Loucy (cell line): Measurements from ENCODE around the gene RAB11FIP5.

Source experiments
- H2AFZ ChIP-seq: fragments of 200-600 bp; sonication (generic); 2 replicates; pipeline ENCODE4 v1.6.0; 2016; ENCODE audit warnings: antibody characterized with exemption, mild to moderate bottlenecking, low read length, moderate library complexity
- H3F3A ChIP-seq: fragments of 200-600 bp; 2 replicates; pipeline ENCODE4 v1.6.0; 2016; ENCODE audit warnings: antibody characterized with exemption, low read depth, mild to moderate bottlenecking
- H3K27me3 ChIP-seq: fragments of 200-600 bp; sonication (generic); 2 replicates; pipeline ENCODE4 v1.6.1; 2014; ENCODE audit warnings: low read length, mild to moderate bottlenecking; ENCODE audit not compliant: insufficient read depth, poor library complexity, severe bottlenecking
- H3K36me3 ChIP-seq: fragments of 200-600 bp; sonication (generic); 2 replicates; pipeline ENCODE4 v1.6.1; 2016; ENCODE audit warnings: low read length; ENCODE audit not compliant: insufficient read depth
- H3K4me1 ChIP-seq: fragments of 200-600 bp; sonication (generic); 2 replicates; pipeline ENCODE4 v1.5.1; 2014; ENCODE audit warnings: low read length, mild to moderate bottlenecking; ENCODE audit not compliant: insufficient read depth, poor library complexity, severe bottlenecking
- H3K4me2 ChIP-seq: fragments of 200-600 bp; sonication (generic); 2 replicates; pipeline ENCODE4 v1.6.0; 2014; ENCODE audit warnings: antibody characterized with exemption, low read length, low read depth, mild to moderate bottlenecking; ENCODE audit not compliant: poor library complexity, severe bottlenecking
- H3K4me3 ChIP-seq: fragments of 200-600 bp; sonication (generic); 2 replicates; pipeline ENCODE4 v1.5.1; 2014; ENCODE audit warnings: low read length, mild to moderate bottlenecking, mixed read lengths; ENCODE audit not compliant: poor library complexity, severe bottlenecking
- H3K79me2 ChIP-seq: fragments of 200-600 bp; sonication (generic); 2 replicates; pipeline ENCODE4 v1.6.1; 2014; ENCODE audit warnings: low read length; ENCODE audit not compliant: insufficient read depth
- H3K9ac ChIP-seq: fragments of 200-600 bp; sonication (generic); 2 replicates; pipeline ENCODE4 v1.6.0; 2014; ENCODE audit warnings: mild to moderate bottlenecking, low read depth, low read length, moderate library complexity; ENCODE audit not compliant: poor library complexity, severe bottlenecking
- H3K9me2 ChIP-seq: fragments of 200-600 bp; sonication (generic); replicated peaks from 2 replicates; pipeline ENCODE4 v1.6.1; 2016; ENCODE audit warnings: low read depth, low read length, mixed read lengths
- H3K9me3 ChIP-seq: fragments of 200-600 bp; sonication (generic); 2 replicates; pipeline ENCODE4 v1.6.1; 2014; ENCODE audit warnings: mild to moderate bottlenecking, antibody characterized with exemption, low read length, low read depth; ENCODE audit not compliant: insufficient read depth
- H4K20me1 ChIP-seq: fragments of 200-600 bp; sonication (generic); 2 replicates; pipeline ENCODE4 v1.6.0; 2014; ENCODE audit warnings: antibody characterized with exemption, low read length, mild to moderate bottlenecking; ENCODE audit not compliant: insufficient read depth, poor library complexity, severe bottlenecking
- EZH2phosphoT487 ChIP-seq: fragments of 200-600 bp; IDR thresholded peaks from 2 replicates; pipeline ENCODE4 v1.6.1; 2018; ENCODE audit warnings: antibody characterized with exemption, mild to moderate bottlenecking, moderate library complexity, borderline replicate concordance
- TF ChIP-seq, protein P1 (sequence below): fragments of 200-600 bp; sonication (generic); conservative IDR thresholded peaks from 2 replicates; pipeline ENCODE4 v1.5.1; 2014; ENCODE audit warnings: mild to moderate bottlenecking, antibody characterized with exemption, low read length

Gene RAB11FIP5

GRCh38 chr2:73101626-73102256 is 11.0 kb downstream of the RAB11FIP5 start:
- Histone ChIP-seq H3K9ac (no peak overlapping the region), H2AFZ (no peak overlapping the region), H3K4me2 (no peak overlapping the region), H3F3A (no peaks in the 10 kb centered on the region), H3K9me2 (no peaks in the 10 kb centered on the region), H3K9me3 (no peaks in the 10 kb centered on the region), H3K79me2 (peaks cover 8% of the 10 kb centered on the region; the same call in 1 of the 2 replicates), H3K4me3 (no peak overlapping the region), H3K4me1 (peaks cover 32% of the 10 kb centered on the region), H3K27me3 (no peaks in the 10 kb centered on the region), H4K20me1 (no peaks in the 10 kb centered on the region), H3K36me3 (no peaks in the 10 kb centered on the region)
- TF ChIP-seq EZH2phosphoT487, result no peak
- TF ChIP-seq, protein P1, sequence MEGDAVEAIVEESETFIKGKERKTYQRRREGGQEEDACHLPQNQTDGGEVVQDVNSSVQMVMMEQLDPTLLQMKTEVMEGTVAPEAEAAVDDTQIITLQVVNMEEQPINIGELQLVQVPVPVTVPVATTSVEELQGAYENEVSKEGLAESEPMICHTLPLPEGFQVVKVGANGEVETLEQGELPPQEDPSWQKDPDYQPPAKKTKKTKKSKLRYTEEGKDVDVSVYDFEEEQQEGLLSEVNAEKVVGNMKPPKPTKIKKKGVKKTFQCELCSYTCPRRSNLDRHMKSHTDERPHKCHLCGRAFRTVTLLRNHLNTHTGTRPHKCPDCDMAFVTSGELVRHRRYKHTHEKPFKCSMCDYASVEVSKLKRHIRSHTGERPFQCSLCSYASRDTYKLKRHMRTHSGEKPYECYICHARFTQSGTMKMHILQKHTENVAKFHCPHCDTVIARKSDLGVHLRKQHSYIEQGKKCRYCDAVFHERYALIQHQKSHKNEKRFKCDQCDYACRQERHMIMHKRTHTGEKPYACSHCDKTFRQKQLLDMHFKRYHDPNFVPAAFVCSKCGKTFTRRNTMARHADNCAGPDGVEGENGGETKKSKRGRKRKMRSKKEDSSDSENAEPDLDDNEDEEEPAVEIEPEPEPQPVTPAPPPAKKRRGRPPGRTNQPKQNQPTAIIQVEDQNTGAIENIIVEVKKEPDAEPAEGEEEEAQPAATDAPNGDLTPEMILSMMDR, result no peak

DNA sequence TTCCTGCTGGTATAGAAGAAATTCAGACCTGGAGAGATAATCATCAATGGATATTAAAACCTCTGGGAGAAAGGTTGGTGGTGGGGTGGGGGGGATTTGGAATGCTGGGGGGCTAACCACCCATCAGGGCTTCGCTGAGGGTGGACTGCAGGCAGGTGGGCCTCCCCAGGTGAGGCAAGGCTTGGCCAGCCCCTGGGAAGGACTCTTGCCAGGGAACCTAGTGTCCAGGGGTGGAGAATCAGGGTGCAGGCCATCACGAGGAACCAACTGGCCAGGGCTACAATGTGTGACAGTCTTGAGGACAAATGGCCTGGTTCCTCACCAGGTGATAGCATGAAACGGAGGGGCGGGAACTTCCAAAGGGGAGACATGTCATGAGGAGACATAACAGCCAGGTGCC is 11.8 kb downstream of the RAB11FIP5 start:
- Histone ChIP-seq H3K4me3 (no peak overlapping the region), H3K27me3 (no peaks in the 10 kb centered on the region), H3K4me1 (peaks cover 31% of the 10 kb centered on the region), H3K9me2 (no peaks in the 10 kb centered on the region), H2AFZ (no peak overlapping the region), H3K36me3 (no peaks in the 10 kb centered on the region), H3K9me3 (no peaks in the 10 kb centered on the region), H3F3A (no peaks in the 10 kb centered on the region), H4K20me1 (no peaks in the 10 kb centered on the region), H3K79me2 (peaks cover 8% of the 10 kb centered on the region; the same call in 1 of the 2 replicates), H3K9ac (no peak overlapping the region), H3K4me2 (no peak overlapping the region)
- TF ChIP-seq, protein P1, result no peak
- no peak for TF ChIP-seq EZH2phosphoT487

- no peaks in the 10 kb centered on the region for H4K20me1 ChIP-seq
- no peak overlapping the region for H3K4me2 ChIP-seq
- H3K27me3 ChIP-seq, result no peaks in the 10 kb centered on the region
- no peak overlapping the region for H3K4me3 ChIP-seq
- H3K9me2 ChIP-seq, result no peaks in the 10 kb centered on the region
- H3K36me3 ChIP-seq, result no peaks in the 10 kb centered on the region
- H3K79me2 ChIP-seq, result peaks cover 3% of the 10 kb centered on the region; the same call in 1 of the 2 replicates
- no peak overlapping the region for H3K9ac ChIP-seq
- H3K4me1 ChIP-seq, result peaks cover 27% of the 10 kb centered on the region
- no peak overlapping the region for H2AFZ ChIP-seq
- H3K9me3 ChIP-seq, result no peaks in the 10 kb centered on the region
- H3F3A ChIP-seq, result no peaks in the 10 kb centered on the region
- TF ChIP-seq, protein P1, result no peak
- TF ChIP-seq EZH2phosphoT487, result no peak
Observed at GRCh38 chr2:73099486-73099885, 13.3 kb downstream of the RAB11FIP5 start.
